ENCODE measurements around the gene BCO2. TPM values are rescaled to one million over a fixed set of nuclear protein-coding genes. Genes with fewer than 3 reads are reported as not detected.
"Not testable (repeated sequence)": the region's sequence is repeated elsewhere in the genome, so short reads cannot be mapped to it uniquely, and the experiment has no call there.

BCO2 gene, protein sequence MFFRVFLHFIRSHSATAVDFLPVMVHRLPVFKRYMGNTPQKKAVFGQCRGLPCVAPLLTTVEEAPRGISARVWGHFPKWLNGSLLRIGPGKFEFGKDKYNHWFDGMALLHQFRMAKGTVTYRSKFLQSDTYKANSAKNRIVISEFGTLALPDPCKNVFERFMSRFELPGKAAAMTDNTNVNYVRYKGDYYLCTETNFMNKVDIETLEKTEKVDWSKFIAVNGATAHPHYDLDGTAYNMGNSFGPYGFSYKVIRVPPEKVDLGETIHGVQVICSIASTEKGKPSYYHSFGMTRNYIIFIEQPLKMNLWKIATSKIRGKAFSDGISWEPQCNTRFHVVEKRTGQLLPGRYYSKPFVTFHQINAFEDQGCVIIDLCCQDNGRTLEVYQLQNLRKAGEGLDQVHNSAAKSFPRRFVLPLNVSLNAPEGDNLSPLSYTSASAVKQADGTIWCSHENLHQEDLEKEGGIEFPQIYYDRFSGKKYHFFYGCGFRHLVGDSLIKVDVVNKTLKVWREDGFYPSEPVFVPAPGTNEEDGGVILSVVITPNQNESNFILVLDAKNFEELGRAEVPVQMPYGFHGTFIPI
- total RNA-seq (2014; rRNA removed; shearing (Covaris generic)): 0.37 and 1.4 TPM in 2 replicates
- 0.22 and 0.90 TPM in 2 replicates for polyA plus RNA-seq (2015; cell fraction: cytosol; rRNA removed)
- polyA plus RNA-seq (2015; cell fraction: nucleus; rRNA removed): 2.1 and 4.1 TPM in 2 replicates

DNA sequence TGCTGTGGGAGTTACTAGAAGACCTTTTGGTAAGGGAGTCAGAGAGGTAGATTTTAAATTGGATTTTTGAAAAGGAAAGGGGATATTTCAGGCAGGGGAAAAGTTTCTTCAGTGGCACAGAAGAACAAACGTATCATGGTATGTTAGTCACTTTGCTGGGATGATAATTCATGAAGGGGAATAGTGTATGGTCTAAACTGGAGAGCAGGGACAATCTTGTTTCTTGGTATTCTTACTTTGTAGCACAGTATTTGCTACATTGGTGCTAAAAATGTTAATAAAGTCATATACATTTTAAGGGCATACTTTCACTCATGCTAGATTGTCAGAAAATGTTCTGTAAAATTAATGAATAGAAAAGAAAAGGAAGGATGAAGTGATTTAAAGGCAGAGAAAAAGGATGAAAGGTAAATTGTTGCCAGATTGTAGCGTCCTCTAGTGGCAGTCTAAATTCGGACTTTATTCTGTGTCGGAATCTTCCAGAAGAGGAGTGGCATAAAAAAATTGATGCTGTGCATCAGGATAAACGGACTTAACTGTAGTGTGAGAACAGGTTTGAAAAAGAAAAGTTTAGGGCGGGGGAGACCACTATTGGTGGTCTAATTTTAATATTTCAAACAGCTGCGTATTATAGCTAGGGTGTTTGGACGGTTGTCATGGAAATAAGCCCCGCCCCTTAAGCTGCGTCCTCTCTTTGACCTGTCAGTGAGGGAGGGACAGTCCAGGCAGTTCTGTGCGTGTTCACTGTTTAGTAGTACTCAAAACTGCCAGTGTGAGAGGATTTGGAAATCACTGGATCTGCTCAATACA is at the start of gene BCO2:
Gene BCO2, plus strand, starts transcription at position 724 of the 810 bp plus-strand sequence. CDS start 90 bp downstream, outside the sequence.
- in situ Hi-C loops (cut with HindIII; ENCODE audit: low pct_unique_long_range_greater_than_20kb, low sequenced_read_pairs): no loop called here

GRCh38 chr11:112127056-112127455 is 48.3 kb upstream of the BCO2 start:
- in situ Hi-C loops (cut with HindIII; ENCODE audit: low pct_unique_long_range_greater_than_20kb, low sequenced_read_pairs): no loop called here
- DNase-seq (ENCODE audit: low read depth, low spot score): no peak

More for the DNA sequence above, at the start of gene BCO2:
- DNase-seq (ENCODE audit: low read depth, low spot score): peak; percentile 66

DNA sequence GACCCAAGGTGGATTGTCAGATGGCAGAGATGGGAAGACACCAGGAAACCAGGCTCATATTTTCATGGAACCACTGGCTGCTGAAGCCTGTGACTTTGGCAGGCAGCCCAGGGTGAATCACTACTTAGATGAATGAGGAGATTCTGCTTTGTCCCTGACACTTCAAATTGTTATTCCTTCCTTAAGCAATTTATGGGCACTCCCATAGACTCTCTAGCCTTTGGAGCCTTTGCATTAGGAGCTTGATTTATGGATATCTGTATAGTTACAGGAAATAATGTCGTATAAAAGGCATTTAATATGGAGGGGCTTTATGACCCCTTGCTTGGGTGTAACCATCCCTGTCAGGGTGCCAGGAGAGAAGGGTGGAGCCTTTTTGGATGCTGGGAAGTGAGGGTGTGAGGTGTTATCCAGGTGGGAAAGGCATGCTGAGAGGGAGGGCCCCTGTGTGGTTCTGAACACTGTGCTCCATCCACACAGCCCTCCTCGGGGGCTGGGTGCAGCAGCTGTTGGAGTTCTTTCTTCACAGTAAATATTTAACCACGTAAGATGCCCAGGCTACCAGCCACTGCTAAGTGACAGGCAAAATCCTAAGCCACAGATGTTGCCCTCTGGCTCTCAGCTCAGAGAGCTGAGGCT is 46.7 kb upstream of the BCO2 start:
- peak; percentile 53 for DNase-seq (ENCODE audit: low read depth, low spot score)
- in situ Hi-C loops (cut with HindIII; ENCODE audit: low pct_unique_long_range_greater_than_20kb, low sequenced_read_pairs): no loop called here

DNA sequence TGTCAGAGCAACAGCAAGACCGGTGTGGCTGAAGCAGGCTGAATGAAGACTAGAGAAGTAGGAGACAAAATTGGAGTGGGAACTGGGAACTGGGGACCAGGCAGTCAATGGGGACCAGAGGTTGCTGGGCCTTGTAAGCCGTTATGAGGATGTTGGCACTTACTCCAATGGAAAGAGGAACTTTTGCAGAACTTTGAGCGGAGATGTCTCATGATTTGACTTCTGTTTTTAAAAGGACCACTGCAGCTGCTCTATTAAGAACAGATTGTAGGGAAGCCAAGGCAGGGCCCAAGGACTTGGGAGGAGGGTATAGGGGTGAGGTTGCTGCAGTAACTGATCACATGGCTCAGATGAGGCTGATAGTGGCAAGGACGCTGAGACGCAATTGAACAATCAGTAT is 45.7 kb upstream of the BCO2 start:
- in situ Hi-C loops (cut with HindIII; ENCODE audit: low pct_unique_long_range_greater_than_20kb, low sequenced_read_pairs): no loop called here

GRCh38 chr11:112132737-112133136 is 42.6 kb upstream of the BCO2 start:
- in situ Hi-C loops (cut with HindIII; ENCODE audit: low pct_unique_long_range_greater_than_20kb, low sequenced_read_pairs): no loop called here
- no peak for DNase-seq (ENCODE audit: low read depth, low spot score)

More for the DNA sequence above, 45.7 kb upstream of the BCO2 start:
- DNase-seq (ENCODE audit: low read depth, low spot score): no peak

DNA sequence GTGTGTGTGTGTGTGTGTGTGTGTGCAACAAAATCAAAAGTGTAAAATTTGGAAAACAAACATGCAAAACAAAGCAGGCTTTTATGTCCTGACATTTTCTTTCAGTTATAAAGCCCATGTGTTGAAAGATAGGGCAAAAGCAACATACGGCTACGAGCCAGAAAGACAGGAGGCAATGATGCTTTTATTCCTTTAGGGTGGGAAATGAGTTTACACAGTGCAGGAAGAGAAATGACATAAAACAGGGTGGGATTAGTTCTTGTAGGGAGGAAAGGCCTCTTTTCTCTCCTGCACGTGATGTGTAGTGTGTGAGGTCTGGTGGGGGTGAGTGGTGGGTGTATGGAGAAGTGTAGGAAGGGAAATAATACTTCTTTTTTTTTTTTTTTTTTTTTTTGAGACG is 40.8 kb upstream of the BCO2 start:
- no peak for DNase-seq (ENCODE audit: low read depth, low spot score)
- in situ Hi-C loops (cut with HindIII; ENCODE audit: low pct_unique_long_range_greater_than_20kb, low sequenced_read_pairs): no loop called here

- DNase-seq (ENCODE audit: low read depth, low spot score): no peak
- in situ Hi-C loops (cut with HindIII; ENCODE audit: low pct_unique_long_range_greater_than_20kb, low sequenced_read_pairs): no loop called here
Observed at GRCh38 chr11:112143597-112143996, 31.7 kb upstream of the BCO2 start.

DNA sequence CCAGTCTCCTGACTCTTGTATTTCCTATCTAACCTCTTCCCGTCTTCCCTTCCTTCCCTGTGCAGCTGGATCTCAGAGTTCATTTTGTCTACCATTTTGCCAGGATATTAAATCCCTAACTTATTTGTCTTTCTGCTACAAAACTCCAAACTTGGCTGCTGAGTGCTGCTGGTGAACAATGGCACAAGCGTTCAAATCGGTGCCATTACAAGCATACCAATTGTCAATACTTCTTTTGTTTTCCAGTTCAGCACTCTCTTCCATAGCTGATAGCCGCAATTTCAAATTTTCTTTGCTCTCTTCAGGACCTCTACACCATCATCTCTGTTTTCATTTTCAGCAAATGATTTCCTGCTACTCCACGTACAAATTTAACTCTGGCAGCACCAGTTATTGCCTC is 24.8 kb upstream of the BCO2 start:
- DNase-seq (ENCODE audit: low read depth, low spot score): peak; percentile 22
- in situ Hi-C loops (cut with HindIII; ENCODE audit: low pct_unique_long_range_greater_than_20kb, low sequenced_read_pairs): no loop called here

DNA sequence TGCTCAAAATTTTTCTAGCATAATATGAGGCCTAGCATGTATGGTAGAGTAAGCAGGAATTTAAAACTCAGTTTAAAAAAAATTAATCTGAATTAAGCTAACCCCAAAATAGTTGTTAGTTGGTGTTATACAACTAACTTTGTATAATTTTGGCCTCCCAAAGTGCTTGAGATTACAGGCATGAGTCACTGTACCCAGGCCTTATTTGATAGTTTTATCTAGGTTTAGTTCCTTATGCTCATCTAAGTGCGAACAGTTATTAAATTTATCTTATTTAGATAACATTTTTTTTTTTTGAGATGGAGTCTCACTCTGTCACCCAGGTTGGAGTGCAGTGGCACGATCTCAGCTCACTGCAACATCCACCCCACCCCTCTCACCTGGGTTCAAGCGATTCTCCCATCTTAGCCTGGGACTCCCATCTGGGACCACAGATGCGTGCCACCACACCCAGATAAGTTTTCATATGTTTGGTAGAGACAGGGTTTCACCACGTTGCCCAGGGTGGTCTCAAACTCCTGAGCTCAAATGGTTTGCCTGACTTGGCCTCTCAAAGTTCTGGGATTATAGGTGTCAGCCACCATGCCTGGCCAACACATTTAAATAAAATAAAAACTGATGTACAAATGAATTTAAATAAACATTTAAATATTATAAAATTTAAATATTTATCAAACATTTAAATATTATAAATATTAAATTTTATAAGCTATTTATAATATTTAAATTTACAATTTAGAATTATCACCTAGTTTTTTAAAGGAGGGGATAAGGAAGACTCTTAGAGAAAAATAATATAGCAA is 19.0 kb upstream of the BCO2 start:
- in situ Hi-C loops (cut with HindIII; ENCODE audit: low pct_unique_long_range_greater_than_20kb, low sequenced_read_pairs): no loop called here
- DNase-seq (ENCODE audit: low read depth, low spot score): no peak

- peak; percentile 96 for DNase-seq (ENCODE audit: low read depth, low spot score)
- in situ Hi-C loops (cut with HindIII; ENCODE audit: low pct_unique_long_range_greater_than_20kb, low sequenced_read_pairs): no loop called here
Observed at GRCh38 chr11:112156956-112157766, 18.2 kb upstream of the BCO2 start.

GRCh38 chr11:112159098-112160065 is 15.9 kb upstream of the BCO2 start:
- DNase-seq (ENCODE audit: low read depth, low spot score): no peak
- in situ Hi-C loops (cut with HindIII; ENCODE audit: low pct_unique_long_range_greater_than_20kb, low sequenced_read_pairs): no loop called here

DNA sequence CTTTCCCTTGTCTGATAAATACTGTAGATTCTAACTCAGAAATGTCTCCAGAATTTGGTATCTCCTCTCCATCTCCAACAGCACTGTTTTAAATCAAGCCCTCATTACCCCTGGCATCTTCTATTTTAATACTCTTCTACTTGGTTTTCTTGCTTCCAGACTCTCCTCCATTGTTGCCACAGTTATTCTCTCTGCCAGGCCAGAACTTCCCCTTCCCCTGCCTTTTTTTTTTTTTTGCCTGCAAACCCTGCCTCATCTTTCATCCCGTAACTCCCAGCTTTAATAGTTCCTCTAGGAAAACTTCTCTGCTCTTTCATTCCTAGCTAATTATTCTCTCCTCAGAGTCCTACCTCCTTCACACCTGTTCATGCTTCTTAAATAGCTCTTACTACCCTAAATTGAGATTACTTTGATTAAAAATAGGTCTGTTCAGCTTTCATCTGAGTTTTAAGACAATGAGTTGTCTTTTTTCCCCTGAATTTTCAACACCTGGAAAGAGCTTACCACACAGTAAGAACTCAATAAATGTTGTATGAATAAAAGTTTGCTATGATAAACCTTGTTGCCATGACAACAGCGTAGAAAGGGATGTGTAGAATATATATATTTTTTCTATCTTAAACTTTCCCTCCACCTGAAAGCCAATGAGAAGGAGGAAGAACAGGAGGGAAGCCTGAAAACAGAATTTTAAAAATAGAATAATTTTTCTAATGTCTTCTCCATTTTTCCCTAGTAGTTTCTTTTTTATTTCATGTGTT is 15.0 kb upstream of the BCO2 start:
- in situ Hi-C loops (cut with HindIII; ENCODE audit: low pct_unique_long_range_greater_than_20kb, low sequenced_read_pairs): no loop called here
- no peak for DNase-seq (ENCODE audit: low read depth, low spot score)

- DNase-seq (ENCODE audit: low read depth, low spot score): no peak
- in situ Hi-C loops (cut with HindIII; ENCODE audit: low pct_unique_long_range_greater_than_20kb, low sequenced_read_pairs): no loop called here
Observed at GRCh38 chr11:112161012-112161411, 14.3 kb upstream of the BCO2 start.

DNA sequence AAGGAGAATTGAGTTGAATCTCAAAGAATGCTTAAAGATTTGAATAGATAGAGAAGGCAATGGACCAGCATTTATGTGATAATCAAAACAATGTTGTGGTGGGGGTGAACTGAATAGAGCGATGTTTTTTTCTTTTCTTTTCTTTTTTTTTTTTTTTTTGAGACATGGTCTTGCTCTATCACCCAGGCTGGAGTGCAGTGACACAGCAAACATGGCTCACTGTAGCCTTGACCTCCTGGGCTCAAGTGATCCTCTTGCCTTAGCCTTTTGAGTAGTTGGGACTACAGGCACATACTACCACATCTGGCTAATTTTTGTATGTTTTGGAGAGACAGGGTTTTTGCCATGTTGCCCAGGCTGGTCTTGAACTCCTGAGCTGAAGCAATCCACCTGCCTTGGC is 13.1 kb upstream of the BCO2 start:
- DNase-seq (ENCODE audit: low read depth, low spot score); in situ Hi-C loops (cut with HindIII; ENCODE audit: low pct_unique_long_range_greater_than_20kb, low sequenced_read_pairs): not testable (repeated sequence)
